ENCODE measurements around the gene ZNF2. TPM values are rescaled to one million over a fixed set of nuclear protein-coding genes. Genes with fewer than 3 reads are reported as not detected.
A peak's percentile ranks its signal among the peaks of the same experiment; 100 is the strongest.

ZNF2 gene
- total RNA-seq (1.8 TPM), polyA plus RNA-seq (1 to 10 TPM; 2.4 to 4.6 (median 3.6) TPM)

GRCh38 chr2:95165371-95166064, at the start of gene ZNF2:
Gene ZNF2, plus strand, starts transcription at chr2:95165809. Its CDS starts 10,418 bp downstream, at chr2:95176227.
- no peaks in the 10 kb centered on the region for H3K36me3 ChIP-seq (ENCODE audit: control insufficient read depth, insufficient read depth, low read length)
- peaks cover 17 to 48% (median 26%) of the 10 kb centered on the region in 4 donors for H3K4me1 Mint-ChIP-seq
- H3K4me3 ChIP-seq (ENCODE audit: low read depth, low read length) = peak within 1 kb of the TSS; percentile 94
- H3K36me3 Mint-ChIP-seq = peaks cover 5% of the 10 kb centered on the region
- peaks cover 22% of the 10 kb centered on the region for H3K4me1 ChIP-seq (ENCODE audit: control insufficient read depth, insufficient read depth, low read length, poor library complexity, severe bottlenecking)
- DNase-seq (peak; percentile 96 to 98 (median 98)), ATAC-seq (ENCODE audit: low read depth in 2 of 2) (peak; percentile 93 to 94)
- peaks cover 4% of the 10 kb centered on the region for H3K27me3 Mint-ChIP-seq
- H3K27ac Mint-ChIP-seq = peak within 1 kb of the TSS; percentile 97 to 99 (median 99)
- H3K9me3 ChIP-seq (ENCODE audit: control insufficient read depth in 2 of 2, low read length in 2 of 2) = no peaks in the 10 kb centered on the region
- peak within 1 kb of the TSS; percentile 98 to 100 (median 99) for H3K4me3 Mint-ChIP-seq
- H3K9me3 Mint-ChIP-seq = peaks cover 0 to 3% (median 0%) of the 10 kb centered on the region in 7 donors
- no peaks in the 10 kb centered on the region for H3K27me3 ChIP-seq (ENCODE audit: control insufficient read depth, insufficient read depth, low read length)
- peak within 1 kb of the TSS; percentile 88 for H3K27ac ChIP-seq (ENCODE audit: insufficient read depth, low read length, poor library complexity, severe bottlenecking)

- Mint-ChIP-seq H3K9me3 (no peaks in the 10 kb centered on the region), H3K27me3 (no peaks in the 10 kb centered on the region), H3K27ac (peak overlapping the region; percentile 93 to 96 (median 95)), H3K4me1 (peaks cover 32 to 50% (median 38%) of the 10 kb centered on the region in 4 donors), H3K36me3 (peaks cover 3% of the 10 kb centered on the region), H3K4me3 (peak overlapping the region; percentile 96 to 100 (median 98))
- Histone ChIP-seq H3K4me1 (ENCODE audit: control insufficient read depth, insufficient read depth, low read length, poor library complexity, severe bottlenecking) (peaks cover 31% of the 10 kb centered on the region), H3K27ac (ENCODE audit: insufficient read depth, low read length, poor library complexity, severe bottlenecking) (peak overlapping the region; percentile 76), H3K4me3 (ENCODE audit: low read depth, low read length) (peak overlapping the region; percentile 97), H3K27me3 (ENCODE audit: control insufficient read depth, insufficient read depth, low read length) (no peaks in the 10 kb centered on the region), H3K9me3 (ENCODE audit: control insufficient read depth in 2 of 2, low read length in 2 of 2) (no peaks in the 10 kb centered on the region), H3K36me3 (ENCODE audit: control insufficient read depth, insufficient read depth, low read length) (peaks cover 12% of the 10 kb centered on the region)
- ATAC-seq (ENCODE audit: low read depth in 2 of 2) = no peak
- DNase-seq = peak in 1 of 3 donors; percentile 5
Measured at GRCh38 chr2:95121093-95121406, 44.6 kb upstream of the ZNF2 start.

- Mint-ChIP-seq H3K4me1 (peaks cover 32 to 50% (median 38%) of the 10 kb centered on the region in 4 donors), H3K27ac (peak within 1 kb of the TSS; percentile 93 to 96 (median 95)), H3K9me3 (peaks cover 0 to 1% (median 0%) of the 10 kb centered on the region in 7 donors), H3K27me3 (no peaks in the 10 kb centered on the region), H3K4me3 (peak within 1 kb of the TSS; percentile 96 to 100 (median 98)), H3K36me3 (peaks cover 3% of the 10 kb centered on the region)
- peak; percentile 75 to 82 (median 78) for DNase-seq
- ATAC-seq (ENCODE audit: low read depth in 2 of 2) = peak; percentile 91 to 94
- Histone ChIP-seq H3K9me3 (ENCODE audit: control insufficient read depth in 2 of 2, low read length in 2 of 2) (no peaks in the 10 kb centered on the region), H3K36me3 (ENCODE audit: control insufficient read depth, insufficient read depth, low read length) (peaks cover 8% of the 10 kb centered on the region), H3K4me1 (ENCODE audit: control insufficient read depth, insufficient read depth, low read length, poor library complexity, severe bottlenecking) (peaks cover 31% of the 10 kb centered on the region), H3K27ac (ENCODE audit: insufficient read depth, low read length, poor library complexity, severe bottlenecking) (peak within 1 kb of the TSS; percentile 76), H3K27me3 (ENCODE audit: control insufficient read depth, insufficient read depth, low read length) (no peaks in the 10 kb centered on the region), H3K4me3 (ENCODE audit: low read depth, low read length) (peak within 1 kb of the TSS; percentile 97)
Measured at GRCh38 chr2:95121407-95122196, 44.0 kb upstream of the ZNF2 start, which contains the start of gene MRPS5. Gene MRPS5, minus strand, starts transcription at chr2:95121808. Its CDS starts 17 bp downstream, at chr2:95121791.

GRCh38 chr2:95122197-95122551, 43.4 kb upstream of the ZNF2 start:
- Mint-ChIP-seq H3K27ac (peak overlapping the region; percentile 33 to 89 (median 82)), H3K4me3 (peak overlapping the region; percentile 94 to 100 (median 96)), H3K36me3 (peaks cover 2% of the 10 kb centered on the region), H3K4me1 (peaks cover 30 to 49% (median 38%) of the 10 kb centered on the region in 4 donors), H3K9me3 (peaks cover 0 to 1% (median 0%) of the 10 kb centered on the region in 7 donors), H3K27me3 (peaks cover under 1% of the 10 kb centered on the region)
- H3K4me3 ChIP-seq (ENCODE audit: low read depth, low read length) = peak overlapping the region; percentile 86
- peaks cover 8% of the 10 kb centered on the region for H3K36me3 ChIP-seq (ENCODE audit: control insufficient read depth, insufficient read depth, low read length)
- no peak for ATAC-seq (ENCODE audit: low read depth in 2 of 2)
- peaks cover 31% of the 10 kb centered on the region for H3K4me1 ChIP-seq (ENCODE audit: control insufficient read depth, insufficient read depth, low read length, poor library complexity, severe bottlenecking)
- no peaks in the 10 kb centered on the region for H3K27me3 ChIP-seq (ENCODE audit: control insufficient read depth, insufficient read depth, low read length)
- DNase-seq = no peak
- H3K9me3 ChIP-seq (ENCODE audit: control insufficient read depth in 2 of 2, low read length in 2 of 2) = no peaks in the 10 kb centered on the region
- peak overlapping the region; percentile 76 for H3K27ac ChIP-seq (ENCODE audit: insufficient read depth, low read length, poor library complexity, severe bottlenecking)

- ATAC-seq (ENCODE audit: low read depth in 2 of 2) (no peak), DNase-seq (no peak)
- no peak overlapping the region for H3K4me3 ChIP-seq (ENCODE audit: low read depth, low read length)
- Mint-ChIP-seq H3K27me3 (peaks cover 4% of the 10 kb centered on the region), H3K36me3 (peaks cover 18% of the 10 kb centered on the region), H3K4me3 (no peak overlapping the region), H3K4me1 (no peaks in the 10 kb centered on the region), H3K27ac (no peak overlapping the region), H3K9me3 (peaks cover 8 to 54% (median 26%) of the 10 kb centered on the region in 7 donors)
- H3K9me3 ChIP-seq (ENCODE audit: control insufficient read depth in 2 of 2, low read length in 2 of 2) = peaks cover 35 to 53% of the 10 kb centered on the region in 2 experiments
- no peaks in the 10 kb centered on the region for H3K27me3 ChIP-seq (ENCODE audit: control insufficient read depth, insufficient read depth, low read length)
- H3K36me3 ChIP-seq (ENCODE audit: control insufficient read depth, insufficient read depth, low read length) = no peaks in the 10 kb centered on the region
- no peaks in the 10 kb centered on the region for H3K4me1 ChIP-seq (ENCODE audit: control insufficient read depth, insufficient read depth, low read length, poor library complexity, severe bottlenecking)
- no peak overlapping the region for H3K27ac ChIP-seq (ENCODE audit: insufficient read depth, low read length, poor library complexity, severe bottlenecking)
Measured at GRCh38 chr2:95138702-95139101, 26.9 kb upstream of the ZNF2 start.

- Mint-ChIP-seq H3K27me3 (no peaks in the 10 kb centered on the region), H3K27ac (no peak overlapping the region), H3K9me3 (peaks cover 5 to 77% (median 36%) of the 10 kb centered on the region in 7 donors), H3K36me3 (peaks cover 28% of the 10 kb centered on the region), H3K4me3 (no peak overlapping the region), H3K4me1 (no peaks in the 10 kb centered on the region)
- Histone ChIP-seq H3K9me3 (ENCODE audit: control insufficient read depth in 2 of 2, low read length in 2 of 2) (peaks cover 69 to 95% of the 10 kb centered on the region in 2 experiments), H3K36me3 (ENCODE audit: control insufficient read depth, insufficient read depth, low read length) (no peaks in the 10 kb centered on the region), H3K4me3 (ENCODE audit: low read depth, low read length) (no peak overlapping the region), H3K27me3 (ENCODE audit: control insufficient read depth, insufficient read depth, low read length) (no peaks in the 10 kb centered on the region), H3K4me1 (ENCODE audit: control insufficient read depth, insufficient read depth, low read length, poor library complexity, severe bottlenecking) (no peaks in the 10 kb centered on the region), H3K27ac (ENCODE audit: insufficient read depth, low read length, poor library complexity, severe bottlenecking) (no peak overlapping the region)
- no peak for ATAC-seq (ENCODE audit: low read depth in 2 of 2)
- no peak for DNase-seq
Measured at GRCh38 chr2:95143838-95144237, 21.8 kb upstream of the ZNF2 start.

- Histone ChIP-seq H3K9me3 (ENCODE audit: control insufficient read depth in 2 of 2, low read length in 2 of 2) (peaks cover 79 to 99% of the 10 kb centered on the region in 2 experiments), H3K4me3 (ENCODE audit: low read depth, low read length) (no peak overlapping the region), H3K27me3 (ENCODE audit: control insufficient read depth, insufficient read depth, low read length) (no peaks in the 10 kb centered on the region), H3K27ac (ENCODE audit: insufficient read depth, low read length, poor library complexity, severe bottlenecking) (no peak overlapping the region), H3K36me3 (ENCODE audit: control insufficient read depth, insufficient read depth, low read length) (peaks cover 46% of the 10 kb centered on the region), H3K4me1 (ENCODE audit: control insufficient read depth, insufficient read depth, low read length, poor library complexity, severe bottlenecking) (no peaks in the 10 kb centered on the region)
- Mint-ChIP-seq H3K27ac (no peak overlapping the region), H3K4me3 (no peak overlapping the region), H3K9me3 (peaks cover 5 to 80% (median 38%) of the 10 kb centered on the region in 7 donors), H3K36me3 (peaks cover 64% of the 10 kb centered on the region), H3K27me3 (no peaks in the 10 kb centered on the region), H3K4me1 (no peaks in the 10 kb centered on the region)
- DNase-seq (no peak), ATAC-seq (ENCODE audit: low read depth in 2 of 2) (no peak)
Measured at GRCh38 chr2:95149397-95149984, 16.1 kb upstream of the ZNF2 start.
